ENCODE measurements around the gene ERC1. TPM values are rescaled to one million over a fixed set of nuclear protein-coding genes. Genes with fewer than 3 reads are reported as not detected.
A peak's percentile ranks its signal among the peaks of the same experiment; 100 is the strongest.

The ERC1 gene
- total RNA-seq, 1 donor from 2014 or later: 16.6 TPM

- Histone ChIP-seq H3K36me3 (ENCODE audit: control insufficient read depth, insufficient read depth, low read length) (peaks cover 2% of the 10 kb centered on the region), H3K4me3 (ENCODE audit: low read depth, low read length) (no peak overlapping the region), H3K27me3 (ENCODE audit: control insufficient read depth, insufficient read depth, low read length) (no peaks in the 10 kb centered on the region)
- no peak for DNase-seq (ENCODE audit: low read depth)
- no peak for FAIRE-seq
- TF ChIP-seq CTCF (IDR thresholded peaks at IDR 0.05; ENCODE audit: insufficient read depth, low read length, severe bottlenecking): no peak
Observed at GRCh38 chr12:1445807-1446206, 454.8 kb downstream of the ERC1 start.

- H3K4me3 ChIP-seq (ENCODE audit: low read depth, low read length): no peak overlapping the region
- FAIRE-seq (no peak), DNase-seq (ENCODE audit: low read depth) (no peak)
- H3K27me3 ChIP-seq (ENCODE audit: control insufficient read depth, insufficient read depth, low read length): no peaks in the 10 kb centered on the region
- TF ChIP-seq CTCF (IDR thresholded peaks at IDR 0.05; ENCODE audit: insufficient read depth, low read length, severe bottlenecking): no peak
- peaks cover 2% of the 10 kb centered on the region for H3K36me3 ChIP-seq (ENCODE audit: control insufficient read depth, insufficient read depth, low read length)
Observed at GRCh38 chr12:1448336-1448735, 457.3 kb downstream of the ERC1 start.

DNA sequence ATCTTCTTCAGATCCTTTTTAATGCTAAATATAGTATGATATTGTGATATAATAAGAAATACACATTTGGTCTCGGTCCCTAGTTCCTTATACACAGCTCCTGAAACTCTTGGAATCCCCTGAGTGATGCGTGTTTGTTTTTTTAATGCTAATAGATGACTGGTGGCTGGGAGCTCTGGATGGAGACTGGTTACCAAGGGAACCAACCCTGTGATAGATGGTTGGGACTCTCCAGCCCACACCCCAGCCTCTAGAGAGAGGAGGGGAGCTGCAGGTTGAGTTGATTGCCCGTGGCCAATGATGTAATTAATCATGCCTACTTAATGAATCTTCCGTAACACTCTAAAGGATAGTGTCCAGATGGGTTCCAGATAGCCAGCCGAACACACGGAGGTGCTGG is 462.8 kb downstream of the ERC1 start:
- H3K27me3 ChIP-seq (ENCODE audit: control insufficient read depth, insufficient read depth, low read length): no peaks in the 10 kb centered on the region
- FAIRE-seq (no peak), DNase-seq (ENCODE audit: low read depth) (no peak)
- H3K4me3 ChIP-seq (ENCODE audit: low read depth, low read length): no peak overlapping the region
- H3K36me3 ChIP-seq (ENCODE audit: control insufficient read depth, insufficient read depth, low read length): no peaks in the 10 kb centered on the region
- TF ChIP-seq CTCF (IDR thresholded peaks at IDR 0.05; ENCODE audit: insufficient read depth, low read length, severe bottlenecking): no peak

DNA sequence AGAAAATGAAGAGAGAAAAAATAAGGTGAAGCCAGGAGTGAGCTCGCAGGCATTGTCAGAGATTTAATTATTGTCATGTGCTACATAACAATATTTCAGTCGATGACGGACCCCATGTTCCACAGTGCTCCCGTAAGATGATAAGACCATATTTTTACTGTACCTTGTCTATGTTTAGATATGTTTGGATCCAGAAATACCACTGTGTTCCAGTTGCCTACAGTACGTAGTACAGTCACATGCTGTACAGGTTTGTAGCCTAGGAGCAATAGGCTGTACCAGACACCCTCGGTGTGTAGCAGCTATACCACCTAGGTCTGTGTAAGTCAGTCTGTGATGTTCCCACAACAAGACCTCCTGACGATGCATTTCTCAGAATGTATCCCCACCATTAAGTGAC is 465.9 kb downstream of the ERC1 start:
- no peak for DNase-seq (ENCODE audit: low read depth)
- Histone ChIP-seq H3K4me3 (ENCODE audit: low read depth, low read length) (no peak overlapping the region), H3K27me3 (ENCODE audit: control insufficient read depth, insufficient read depth, low read length) (no peaks in the 10 kb centered on the region), H3K36me3 (ENCODE audit: control insufficient read depth, insufficient read depth, low read length) (no peaks in the 10 kb centered on the region)
- FAIRE-seq: peak; percentile 7
- no peak for TF ChIP-seq CTCF (IDR thresholded peaks at IDR 0.05; ENCODE audit: insufficient read depth, low read length, severe bottlenecking)

DNA sequence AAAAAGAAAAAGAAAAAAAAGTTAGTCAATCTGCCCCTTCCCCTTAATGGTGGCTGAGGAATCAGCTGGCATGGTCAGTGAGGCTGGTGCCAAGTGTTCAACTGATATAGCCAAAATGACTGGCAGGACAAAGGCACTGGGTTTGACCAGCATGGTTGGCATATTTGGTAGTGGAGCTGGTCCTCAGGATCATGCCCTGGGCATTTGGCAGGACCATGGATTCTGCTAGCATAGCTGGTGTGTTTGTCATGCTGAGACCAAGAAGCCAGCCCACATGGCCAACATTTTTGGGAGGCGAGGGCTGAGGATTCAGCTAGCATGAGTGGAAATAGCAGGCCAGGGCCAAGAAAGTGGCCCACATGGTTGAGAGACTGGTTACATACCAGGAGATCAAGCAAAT is 466.9 kb downstream of the ERC1 start:
- no peaks in the 10 kb centered on the region for H3K27me3 ChIP-seq (ENCODE audit: control insufficient read depth, insufficient read depth, low read length)
- no peak overlapping the region for H3K4me3 ChIP-seq (ENCODE audit: low read depth, low read length)
- DNase-seq (ENCODE audit: low read depth) (peak; percentile 23), FAIRE-seq (no peak)
- H3K36me3 ChIP-seq (ENCODE audit: control insufficient read depth, insufficient read depth, low read length): no peaks in the 10 kb centered on the region
- TF ChIP-seq CTCF (IDR thresholded peaks at IDR 0.05; ENCODE audit: insufficient read depth, low read length, severe bottlenecking): no peak

GRCh38 chr12:1459339-1459738 is 468.3 kb downstream of the ERC1 start:
- H3K36me3 ChIP-seq (ENCODE audit: control insufficient read depth, insufficient read depth, low read length): no peaks in the 10 kb centered on the region
- FAIRE-seq: no peak
- no peak for TF ChIP-seq CTCF (IDR thresholded peaks at IDR 0.05; ENCODE audit: insufficient read depth, low read length, severe bottlenecking)

More at GRCh38 chr12:1459339-1459738, 468.3 kb downstream of the ERC1 start:
- H3K4me3 ChIP-seq (ENCODE audit: low read depth, low read length): no peak overlapping the region
- no peak for DNase-seq (ENCODE audit: low read depth)
- H3K27me3 ChIP-seq (ENCODE audit: control insufficient read depth, insufficient read depth, low read length): no peaks in the 10 kb centered on the region

Measured in bronchial epithelial cell (primary cell).